ENCODE measurements around the gene NDUFB10.

DNA sequence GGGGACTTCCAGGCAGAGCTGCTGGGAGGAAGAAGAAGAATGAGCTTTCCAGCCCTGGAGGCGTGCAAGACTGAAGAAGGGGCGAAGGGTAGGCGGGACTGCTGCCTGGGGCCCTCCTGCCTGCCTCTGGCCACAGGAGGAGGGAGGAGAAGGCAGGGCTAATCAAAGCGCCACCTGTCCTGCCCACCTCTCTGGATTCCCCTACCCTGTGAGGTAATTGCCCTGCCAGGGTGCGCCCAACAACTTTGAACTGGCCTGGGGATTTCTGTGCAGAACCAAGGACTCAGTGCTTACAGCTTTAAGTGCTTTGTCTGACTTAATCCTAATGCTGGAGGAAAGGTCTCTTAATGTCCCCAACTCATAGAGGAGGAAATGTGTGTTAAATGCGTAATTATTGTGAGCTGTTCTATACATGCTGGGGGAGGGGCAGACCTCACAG is 22.1 kb downstream of the NDUFB10 start, which contains the start of gene NOXO1:
- TF ChIP-seq CREB1 (CRISPR knock-in tag; IDR thresholded peaks at IDR 0.05; ENCODE audit: low read depth) = no peak
- TF ChIP-seq, protein P1, sequence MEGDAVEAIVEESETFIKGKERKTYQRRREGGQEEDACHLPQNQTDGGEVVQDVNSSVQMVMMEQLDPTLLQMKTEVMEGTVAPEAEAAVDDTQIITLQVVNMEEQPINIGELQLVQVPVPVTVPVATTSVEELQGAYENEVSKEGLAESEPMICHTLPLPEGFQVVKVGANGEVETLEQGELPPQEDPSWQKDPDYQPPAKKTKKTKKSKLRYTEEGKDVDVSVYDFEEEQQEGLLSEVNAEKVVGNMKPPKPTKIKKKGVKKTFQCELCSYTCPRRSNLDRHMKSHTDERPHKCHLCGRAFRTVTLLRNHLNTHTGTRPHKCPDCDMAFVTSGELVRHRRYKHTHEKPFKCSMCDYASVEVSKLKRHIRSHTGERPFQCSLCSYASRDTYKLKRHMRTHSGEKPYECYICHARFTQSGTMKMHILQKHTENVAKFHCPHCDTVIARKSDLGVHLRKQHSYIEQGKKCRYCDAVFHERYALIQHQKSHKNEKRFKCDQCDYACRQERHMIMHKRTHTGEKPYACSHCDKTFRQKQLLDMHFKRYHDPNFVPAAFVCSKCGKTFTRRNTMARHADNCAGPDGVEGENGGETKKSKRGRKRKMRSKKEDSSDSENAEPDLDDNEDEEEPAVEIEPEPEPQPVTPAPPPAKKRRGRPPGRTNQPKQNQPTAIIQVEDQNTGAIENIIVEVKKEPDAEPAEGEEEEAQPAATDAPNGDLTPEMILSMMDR (conservative IDR thresholded peaks at IDR 0.05; ENCODE audit: low read depth in 2 of 2) = no peak
- no peak for TF ChIP-seq EZH2phosphoT487 (IDR thresholded peaks at IDR 0.05; ENCODE audit: unreplicated experiment)
- no peak for TF ChIP-seq REST (IDR thresholded peaks at IDR 0.05; ENCODE audit: unreplicated experiment)
